H1 (cell line): Measurements from ENCODE around the gene SNX7. TPM values are rescaled to one million over a fixed set of nuclear protein-coding genes. Genes with fewer than 3 reads are reported as not detected.
A peak's percentile ranks its signal among the peaks of the same experiment; 100 is the strongest.

Experiments
- CTCF ChIA-PET: fragments of 300-600 bp; sonication (Branson Sonifier 250); formaldehyde crosslinking; loops from one replicate; lab custom pipeline; 2021; ENCODE audit not compliant: partially characterized antibody; lab: Charles Lee
- POLR2A ChIA-PET: fragments of 300-600 bp; sonication (Branson Sonifier 250); formaldehyde crosslinking; loops from one replicate; lab custom pipeline; 2021; ENCODE audit warnings: inconsistent platforms; ENCODE audit not compliant: partially characterized antibody; lab: Charles Lee
- DNase-seq, 2 experiments: peaks; one replicate each; pipeline versions ENCODE4 v3.0.0 to v3.0.0-alpha.2; 2010 to 2022; ENCODE audit warnings: low spot score in 2 of 2, low read depth in 1 of 2, mixed read lengths in 1 of 2
- FAIRE-seq: peaks from 2 replicates; lab custom pipeline; 2011; peaks lifted over from hg19 to GRCh38; lab: Jason Lieb, UNC
- H2AFZ ChIP-seq: 2 replicates; pipeline ENCODE4 v1.8.1; 2012; ENCODE audit warnings: low read length, inconsistent platforms
- H2AK5ac ChIP-seq: 2 replicates; pipeline ENCODE4 v1.6.1; 2013; ENCODE audit warnings: low read depth, low read length
- H2BK120ac ChIP-seq: replicated peaks from 2 replicates; pipeline ENCODE3; 2013; ENCODE audit warnings: low read depth, low read length, inconsistent platforms
- H2BK12ac ChIP-seq: 2 replicates; pipeline ENCODE4 v1.6.1; 2013; ENCODE audit warnings: low read depth, low read length
- H2BK15ac ChIP-seq: 2 replicates; pipeline ENCODE4 v1.6.1; 2013; ENCODE audit warnings: low read length
- H2BK20ac ChIP-seq: 2 replicates; pipeline ENCODE4 v1.6.1; 2013; ENCODE audit warnings: low read length
- H2BK5ac ChIP-seq: 2 replicates; pipeline ENCODE4 v1.6.1; 2013; ENCODE audit warnings: low read depth, low read length
- H3K14ac ChIP-seq: 2 replicates; pipeline ENCODE4 v1.6.1; 2013; ENCODE audit warnings: inconsistent platforms; ENCODE audit not compliant: insufficient read length
- H3K18ac ChIP-seq: 2 replicates; pipeline ENCODE4 v1.6.1; 2013; ENCODE audit warnings: low read length; ENCODE audit errors: extremely low read depth
- H3K23ac ChIP-seq: 2 replicates; pipeline ENCODE4 v1.6.1; 2013; ENCODE audit warnings: inconsistent platforms; ENCODE audit not compliant: insufficient read length
- H3K23me2 ChIP-seq: 2 replicates; pipeline ENCODE4 v1.6.1; 2013; ENCODE audit warnings: low read depth, low read length
- H3K27ac ChIP-seq: 2 replicates; pipeline ENCODE4 v1.6.1; 2011; ENCODE audit warnings: low read depth, low read length, inconsistent platforms
- H3K27me3 ChIP-seq, 4 experiments: replicated peaks in 1 of 4; 1 replicate in 1 of 4; 2 replicates in 3 of 4; pipeline versions ENCODE4 v1.6.1 to v1.8.1; 2011 to 2013; ENCODE audit warnings: low read length in 3 of 4, mild to moderate bottlenecking in 3 of 4, inconsistent platforms in 2 of 4, mixed read lengths in 2 of 4, moderate library complexity in 1 of 4; ENCODE audit not compliant: control insufficient read depth in 3 of 4, insufficient read depth in 3 of 4; ENCODE audit errors: extremely low read depth in 1 of 4
- H3K36me3 ChIP-seq, 4 experiments: 2 replicates each; pipeline versions ENCODE4 v1.6.1 to v1.8.1; 2011 to 2013; ENCODE audit warnings: mild to moderate bottlenecking in 4 of 4, low read length in 3 of 4, moderate library complexity in 2 of 4, control low read depth in 1 of 4, inconsistent platforms in 1 of 4; ENCODE audit not compliant: insufficient read depth in 4 of 4, control insufficient read depth in 2 of 4
- H3K4ac ChIP-seq: replicated peaks from 2 replicates; pipeline ENCODE3; 2013; ENCODE audit warnings: low read length, low read depth, mixed read lengths, inconsistent platforms; ENCODE audit not compliant: insufficient read length
- H3K4me1 ChIP-seq, 4 experiments: replicated peaks in 1 of 4; 1 replicate in 1 of 4; 2 replicates in 3 of 4; pipeline versions ENCODE4 v1.6.1 to v1.8.1; 2011 to 2013; ENCODE audit warnings: low read length in 3 of 4, inconsistent platforms in 2 of 4, mixed read lengths in 1 of 4; ENCODE audit not compliant: insufficient read depth in 4 of 4, control insufficient read depth in 3 of 4
- H3K4me2 ChIP-seq, 2 experiments: 2 replicates each; pipeline versions ENCODE4 v1.6.1 to v1.8.1; 2011 to 2013; ENCODE audit warnings: low read depth in 2 of 2, low read length in 2 of 2, control low read depth in 1 of 2, inconsistent platforms in 1 of 2, mild to moderate bottlenecking in 1 of 2; ENCODE audit not compliant: insufficient read depth in 1 of 2
- H3K4me3 ChIP-seq, 4 experiments: fragments of 200-600, 300-600 bp in 1 of 4; sonication (generic), shearing (Covaris generic), sonication (Bioruptor Twin) in 1 of 4; 2 replicates each; pipeline versions ENCODE4 v1.5.1 to v1.8.1; 2011 to 2016; ENCODE audit warnings: low read length in 4 of 4, low read depth in 3 of 4, control low read depth in 2 of 4, inconsistent platforms in 2 of 4, mild to moderate bottlenecking in 2 of 4, mixed read lengths in 1 of 4, moderate library complexity in 1 of 4; ENCODE audit not compliant: insufficient read depth in 2 of 4; ENCODE audit errors: extremely low read depth in 1 of 4
- H3K56ac ChIP-seq: replicated peaks from 2 replicates; pipeline ENCODE3; 2013; ENCODE audit warnings: low read depth, mild to moderate bottlenecking, mixed read lengths, low read length, inconsistent platforms; ENCODE audit not compliant: insufficient read length
- H3K79me1 ChIP-seq: 2 replicates; pipeline ENCODE4 v1.6.1; 2013; ENCODE audit warnings: low read depth, low read length, control low read depth
- H3K79me2 ChIP-seq, 2 experiments: 2 replicates each; pipeline versions ENCODE4 v1.6.1 to v1.8.1; 2012 to 2013; ENCODE audit warnings: low read length in 2 of 2, mild to moderate bottlenecking in 2 of 2, inconsistent platforms in 1 of 2; ENCODE audit not compliant: insufficient read depth in 2 of 2, control insufficient read depth in 1 of 2
- H3K9ac ChIP-seq, 4 experiments: replicated peaks in 1 of 4; 1 replicate in 1 of 4; 2 replicates in 3 of 4; pipeline versions ENCODE4 v1.6.1 to v1.8.1; 2011 to 2013; ENCODE audit warnings: low read depth in 3 of 4, low read length in 3 of 4, control low read depth in 2 of 4, mild to moderate bottlenecking in 2 of 4, moderate library complexity in 2 of 4, inconsistent platforms in 1 of 4; ENCODE audit errors: extremely low read depth in 1 of 4
- H3K9me3 ChIP-seq, 2 experiments: 2 replicates each; pipeline versions ENCODE4 v1.6.1 to v1.8.1; 2012 to 2013; ENCODE audit warnings: mild to moderate bottlenecking in 2 of 2, moderate library complexity in 2 of 2, control low read depth in 1 of 2, inconsistent platforms in 1 of 2, low read depth in 1 of 2, low read length in 1 of 2, mixed read lengths in 1 of 2; ENCODE audit not compliant: insufficient read depth in 2 of 2
- H4K20me1 ChIP-seq, 2 experiments: replicated peaks in 1 of 2; 2 replicates each; pipeline versions ENCODE3 to v1.8.1; 2011 to 2013; ENCODE audit warnings: inconsistent platforms in 2 of 2, low read length in 2 of 2, mild to moderate bottlenecking in 1 of 2; ENCODE audit not compliant: insufficient read depth in 2 of 2, control insufficient read depth in 1 of 2
- H4K5ac ChIP-seq: 2 replicates; pipeline ENCODE4 v1.6.1; 2013; ENCODE audit warnings: low read length, low read depth, mixed read lengths, inconsistent platforms; ENCODE audit not compliant: insufficient read length
- H4K8ac ChIP-seq: 2 replicates; pipeline ENCODE4 v1.8.0; 2013; ENCODE audit warnings: mild to moderate bottlenecking, moderate library complexity, low read length, inconsistent platforms; ENCODE audit not compliant: insufficient read depth; ENCODE audit errors: extremely low read depth
- H4K91ac ChIP-seq: replicated peaks from 2 replicates; pipeline ENCODE3; 2013; ENCODE audit warnings: low read length, mixed read lengths, inconsistent platforms; ENCODE audit not compliant: insufficient read length
- BRCA1 ChIP-seq: IDR thresholded peaks from 2 replicates; pipeline ENCODE4 v1.6.1; 2012; ENCODE audit warnings: low read depth, low read length, improper control_type of control experiment
- CBX8 ChIP-seq: fragments of 300-800, 300-1000 bp; sonication (generic); IDR thresholded peaks from 2 replicates; pipeline ENCODE4 v1.7.1; 2016; ENCODE audit warnings: low read depth, low read length, borderline replicate concordance
- HDAC2 ChIP-seq, 2 experiments: fragments of 300-600 bp in 1 of 2; sonication (generic) in 1 of 2; IDR thresholded peaks; 2 replicates each; pipeline ENCODE4 v1.6.1; 2011 to 2012; ENCODE audit warnings: low read depth in 2 of 2, low read length in 2 of 2, mild to moderate bottlenecking in 2 of 2, moderate library complexity in 2 of 2, borderline replicate concordance in 1 of 2, inconsistent platforms in 1 of 2
- JUN ChIP-seq: IDR thresholded peaks from 2 replicates; pipeline ENCODE4 v1.6.1; 2011; ENCODE audit warnings: low read depth, mild to moderate bottlenecking, improper control_type of control experiment, low read length
- JUND ChIP-seq: IDR thresholded peaks from 2 replicates; pipeline ENCODE4 v1.6.1; 2011; ENCODE audit warnings: mild to moderate bottlenecking, improper control_type of control experiment, low read length
- KDM1A ChIP-seq: fragments of 200-600, 300-600 bp; sonication (generic); IDR thresholded peaks from 2 replicates; pipeline ENCODE4 v1.7.1; 2016; ENCODE audit warnings: mild to moderate bottlenecking, low read length, borderline replicate concordance
- POU5F1 ChIP-seq: IDR thresholded peaks from 2 replicates; pipeline ENCODE4 v1.6.1; 2011; ENCODE audit warnings: low read depth, mild to moderate bottlenecking, low read length, moderate library complexity
- RFX5 ChIP-seq: IDR thresholded peaks from 2 replicates; pipeline ENCODE4 v1.6.1; 2011; ENCODE audit warnings: low read depth, low read length, improper control_type of control experiment, borderline replicate concordance
- WGBS, 2 experiments: shearing (Covaris generic) in 1 of 2; methylation state at CpG; one replicate each; pipeline versions ENCODE4 v1.1.6 to v1.1.7; 2013 to 2015; ENCODE audit warnings: low lambda C conversion rate in 2 of 2, mixed read lengths in 2 of 2, inconsistent platforms in 1 of 2, low coverage in 1 of 2, missing lambda C conversion rate in 1 of 2; ENCODE audit not compliant: insufficient replicate concordance in 2 of 2, insufficient coverage in 1 of 2, insufficient read length in 1 of 2; ENCODE audit errors: extremely low coverage in 1 of 2, missing lambda C conversion rate in 1 of 2; 5-methylcytosine and 5-hydroxymethylcytosine counted together
- polyA plus RNA-seq, 7 experiments: library from polyadenylated mRNA; depleted of rRNA in 3 of 7; stranded (reverse) in 5 of 7; unstranded in 2 of 7; fragments of >200 nt in 5 of 7; fragments of 200-250 nt in 2 of 7; gene quantifications; 1 replicate in 5 of 7; 2 replicates in 1 of 7; 4 replicates in 1 of 7; pipeline versions ENCODE4 v1.2.1 to v1.2.3, GENCODE V29; 2011 to 2013; ENCODE audit warnings: missing spikeins in 2 of 7, mixed read lengths in 2 of 7
- total RNA-seq: library from RNA; stranded (reverse); fragmentation: NEBNext Ultra II Directional; extraction: Animal tissue kit (Norgen Biotek cat#: 25700); gene quantifications from 2 replicates; pipeline ENCODE4 v1.2.1, GENCODE V29; 2021
- TF ChIP-seq, protein P1 (sequence below): IDR thresholded peaks from 2 replicates; pipeline ENCODE4 v1.6.1; 2011; ENCODE audit warnings: low read length, improper control_type of control experiment

The SNX7 gene
- total and polyA plus RNA-seq, 2 of the 8 experiments (the other 6 are each of a cell fraction or from before 2014, with no cell fraction given), result 9.2 to 23.8 TPM

DNA sequence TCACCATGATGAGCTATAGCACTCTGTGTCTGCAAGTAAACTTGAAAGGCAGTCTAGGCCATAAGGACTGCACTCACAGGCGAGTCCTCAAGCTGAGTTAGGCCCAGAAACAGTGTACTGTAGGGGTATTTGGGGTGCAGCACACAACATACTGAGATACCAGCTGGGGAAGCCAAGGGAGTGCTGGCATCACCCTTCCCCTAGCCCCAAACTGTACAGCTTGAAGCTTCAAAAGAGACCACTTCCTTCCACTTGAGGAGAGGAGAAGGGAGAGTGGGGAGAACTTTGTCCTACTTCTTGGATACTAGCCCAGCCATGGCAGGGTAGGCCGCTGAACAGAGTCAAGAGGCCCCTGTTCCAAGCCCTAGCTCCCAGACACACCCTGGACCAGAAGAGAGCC, 24.2 kb upstream of the SNX7 start:
- CTCF ChIA-PET, result interaction anchor here (0.6 to 1.9 kb wide), 3 partner anchors 13 to 219 kb away, joined by 3 to 7 read pairs (median 3); no protein-coding TSS in a partner anchor
- FAIRE-seq, result no peak
- TF ChIP-seq RFX5 (no peak), KDM1A (no peak), BRCA1 (no peak), CBX8 (no peak), HDAC2 (IDR thresholded peaks at IDR 0.05; ENCODE audit: borderline replicate concordance in 1 of 2, low read depth in 2 of 2, low read length in 2 of 2) (no peak), JUND (no peak), POU5F1 (no peak), JUN (no peak)
- TF ChIP-seq, protein P1, sequence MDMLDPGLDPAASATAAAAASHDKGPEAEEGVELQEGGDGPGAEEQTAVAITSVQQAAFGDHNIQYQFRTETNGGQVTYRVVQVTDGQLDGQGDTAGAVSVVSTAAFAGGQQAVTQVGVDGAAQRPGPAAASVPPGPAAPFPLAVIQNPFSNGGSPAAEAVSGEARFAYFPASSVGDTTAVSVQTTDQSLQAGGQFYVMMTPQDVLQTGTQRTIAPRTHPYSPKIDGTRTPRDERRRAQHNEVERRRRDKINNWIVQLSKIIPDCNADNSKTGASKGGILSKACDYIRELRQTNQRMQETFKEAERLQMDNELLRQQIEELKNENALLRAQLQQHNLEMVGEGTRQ, result no peak

More for the DNA sequence above, 24.2 kb upstream of the SNX7 start:
- Histone ChIP-seq H3K79me1 (no peaks in the 10 kb centered on the region), H2BK12ac (no peak overlapping the region), H3K36me3 (no peaks in the 10 kb centered on the region), H3K14ac (no peak overlapping the region), H3K4ac (no peak overlapping the region), H3K4me1 (no peaks in the 10 kb centered on the region), H2BK20ac (no peak overlapping the region), H4K8ac (no peak overlapping the region), H4K5ac (no peak overlapping the region), H3K9ac (no peak overlapping the region), H3K4me2 (no peak overlapping the region), H4K91ac (no peak overlapping the region), H3K27ac (no peak overlapping the region), H2BK5ac (no peak overlapping the region), H3K23me2 (no peaks in the 10 kb centered on the region), H4K20me1 (no peaks in the 10 kb centered on the region), H3K27me3 (no peaks in the 10 kb centered on the region), H3K4me3 (no peak overlapping the region), H3K23ac (no peak overlapping the region), H3K9me3 (no peaks in the 10 kb centered on the region), H2AK5ac (no peak overlapping the region), H3K79me2 (no peaks in the 10 kb centered on the region), H2AFZ (peak overlapping the region; percentile 85), H3K18ac (no peak overlapping the region), H3K56ac (no peak overlapping the region), H2BK15ac (no peak overlapping the region), H2BK120ac (no peak overlapping the region)
- no peak for DNase-seq
- POLR2A ChIA-PET, result interaction anchor here (1.2 kb wide), 1 partner anchor 11 kb away, joined by 3 read pairs; no protein-coding TSS in a partner anchor
- WGBS, 2 experiments, result 92% methylated on average over 2 of the region's 2 CpGs; no CpG with 5 or more reads in 1 of the 2 experiments
